Globus pallidus (tissue), 1 donor: Measurements from ENCODE around the gene SHISA3.

ENCODE experiments used
- DNase-seq: peaks from one replicate; pipeline ENCODE4 v3.0.0-alpha.2; 2015; ENCODE audit warnings: low spot score

SHISA3 gene

GRCh38 chr4:42391981-42392380 lies 5.3 kb upstream of the SHISA3 start:
- no peak for DNase-seq

GRCh38 chr4:42392436-42392835 lies 4.9 kb upstream of the SHISA3 start:
- no peak for DNase-seq

GRCh38 chr4:42395595-42395994 lies 1.7 kb upstream of the SHISA3 start:
- DNase-seq: no peak

- DNase-seq: no peak
Observed at GRCh38 chr4:42396361-42396751, 932 bp upstream of the SHISA3 start.

DNA sequence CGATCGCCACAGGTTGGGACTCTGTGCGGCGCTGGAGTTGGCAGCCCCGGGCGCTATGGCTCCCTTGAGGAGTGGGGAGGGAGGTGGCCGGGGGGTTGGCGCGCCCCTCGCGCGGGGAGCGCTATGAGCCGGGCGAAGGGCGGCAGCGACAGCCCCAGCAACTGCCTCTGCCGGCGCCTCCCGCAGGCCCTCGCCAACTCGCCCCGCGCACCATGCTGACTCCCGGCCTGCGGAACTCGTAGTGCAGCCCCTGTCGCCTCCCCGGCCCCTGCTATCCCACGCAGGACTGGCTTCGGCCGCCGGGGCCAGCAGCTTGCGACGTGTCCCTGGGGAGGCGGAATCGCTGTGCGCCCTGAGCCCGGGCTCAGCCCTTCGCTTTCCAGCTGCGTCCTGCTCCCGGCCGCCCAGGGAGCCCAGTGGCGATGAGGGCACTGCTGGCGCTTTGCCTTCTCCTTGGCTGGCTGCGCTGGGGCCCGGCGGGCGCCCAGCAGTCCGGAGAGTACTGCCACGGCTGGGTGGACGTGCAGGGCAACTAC lies 415 bp downstream of the SHISA3 start:
- peak; percentile 5 for DNase-seq

DNA sequence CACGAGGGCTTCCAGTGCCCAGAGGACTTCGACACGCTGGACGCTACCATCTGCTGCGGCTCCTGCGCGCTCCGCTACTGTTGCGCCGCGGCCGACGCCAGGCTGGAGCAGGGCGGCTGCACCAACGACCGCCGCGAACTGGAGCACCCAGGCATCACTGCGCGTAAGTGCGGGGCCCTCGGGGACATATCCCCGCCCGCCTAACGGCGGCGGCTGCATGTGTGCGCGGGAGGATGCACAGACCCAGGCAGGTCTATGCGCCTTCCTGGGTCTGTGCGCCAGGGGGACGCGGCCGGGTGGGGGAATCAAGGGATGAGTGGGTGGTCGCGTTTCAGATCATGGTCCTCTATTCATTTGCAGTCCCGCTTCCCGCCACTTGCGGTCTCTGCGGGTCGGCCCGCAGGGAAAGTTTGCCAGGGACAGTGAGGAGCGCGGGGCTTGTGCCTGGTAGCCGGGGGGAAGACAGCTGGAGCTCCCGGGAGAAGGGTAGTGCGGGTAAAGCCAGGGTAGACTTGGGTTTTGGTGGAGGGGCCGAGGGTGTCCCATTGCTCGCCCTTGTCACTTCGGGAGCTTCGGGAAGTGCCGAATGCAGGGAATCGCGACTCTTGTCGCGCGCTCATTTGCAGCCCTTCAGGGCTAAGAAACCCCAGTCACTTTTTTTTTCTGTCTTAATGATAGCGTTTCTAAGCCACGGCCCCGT lies 1.0 kb downstream of the SHISA3 start:
- no peak for DNase-seq

DNA sequence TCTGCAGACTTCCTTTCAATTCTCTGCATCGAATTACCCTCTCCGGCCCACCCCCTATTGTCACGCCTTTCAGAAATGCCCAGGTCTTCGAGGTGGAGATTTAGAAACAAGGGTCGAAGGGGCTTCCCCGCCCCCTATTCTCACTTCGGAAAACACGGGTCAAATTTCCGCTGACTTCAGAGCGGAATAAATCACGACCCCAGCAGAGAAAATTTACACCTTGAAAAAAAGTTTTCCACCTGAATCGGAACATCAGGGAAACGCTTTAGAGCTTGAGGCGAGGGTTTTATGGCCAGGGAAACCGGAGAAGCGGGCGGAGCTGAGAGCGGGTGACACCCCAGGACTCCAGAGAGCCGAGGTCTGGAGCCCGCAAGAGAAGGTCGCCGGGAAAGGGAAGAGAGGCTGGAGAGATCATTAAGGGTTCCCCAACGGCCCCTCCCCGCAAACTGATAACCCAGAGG lies 1.6 kb downstream of the SHISA3 start:
- no peak for DNase-seq

DNA sequence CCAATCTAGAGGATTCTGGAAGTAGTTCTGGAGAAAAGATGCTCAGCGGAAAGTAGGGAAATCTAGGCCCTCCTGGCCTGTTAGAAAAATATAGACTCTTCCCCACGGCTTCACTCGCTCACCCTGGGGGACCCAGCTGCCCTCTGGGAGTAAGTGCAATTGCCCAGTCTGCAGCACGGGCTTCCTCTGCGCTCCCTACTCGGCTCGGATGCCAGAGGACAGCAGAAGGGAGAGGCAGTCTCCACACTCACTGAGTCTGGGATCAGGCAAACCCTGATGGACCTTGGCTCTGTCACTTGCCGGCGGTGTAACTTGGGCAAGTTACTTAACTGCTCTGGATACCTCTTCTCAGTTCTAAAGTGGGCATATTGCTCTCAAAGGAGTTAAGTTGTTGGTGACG lies 2.1 kb downstream of the SHISA3 start:
- no peak for DNase-seq

DNA sequence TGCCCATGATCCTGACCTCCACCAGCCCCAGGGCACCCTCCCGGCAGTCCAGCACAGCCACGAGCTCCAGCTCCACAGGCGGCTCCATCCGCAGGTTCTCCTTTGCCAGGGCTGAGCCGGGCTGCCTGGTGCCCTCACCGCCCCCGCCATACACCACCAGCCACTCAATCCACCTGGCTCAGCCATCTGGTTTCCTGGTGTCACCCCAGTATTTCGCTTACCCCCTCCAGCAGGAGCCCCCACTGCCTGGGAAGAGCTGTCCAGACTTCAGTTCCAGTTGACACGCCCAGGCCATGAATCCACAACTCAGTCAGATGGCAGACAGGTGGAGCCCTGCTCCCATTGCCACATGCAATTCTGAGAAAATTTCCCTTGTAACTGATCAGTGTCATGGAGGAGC lies 3.9 kb downstream of the SHISA3 start:
- DNase-seq: no peak

DNA sequence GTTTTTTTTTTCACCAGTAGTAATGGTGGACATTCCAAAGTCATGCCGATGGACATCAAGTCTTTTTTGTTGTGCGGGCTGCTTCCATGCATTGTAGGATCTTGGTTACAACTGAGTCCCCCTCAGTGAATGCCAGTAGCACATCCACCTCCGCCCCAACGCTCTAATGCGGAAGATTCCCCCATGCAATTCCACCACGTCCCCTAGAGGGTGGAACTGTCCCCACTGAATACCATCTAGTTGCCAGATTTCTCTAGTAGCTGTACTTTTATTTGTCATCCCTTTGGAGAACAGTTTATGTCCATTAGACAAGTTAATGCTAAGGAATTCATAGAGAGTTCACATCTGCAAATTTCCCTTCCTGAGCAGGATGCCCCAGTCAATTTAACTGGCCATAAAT lies 6.7 kb downstream of the SHISA3 start:
- DNase-seq: no peak

GRCh38 chr4:42410446-42410845 lies 13.2 kb downstream of the SHISA3 start:
- DNase-seq: no peak

DNA sequence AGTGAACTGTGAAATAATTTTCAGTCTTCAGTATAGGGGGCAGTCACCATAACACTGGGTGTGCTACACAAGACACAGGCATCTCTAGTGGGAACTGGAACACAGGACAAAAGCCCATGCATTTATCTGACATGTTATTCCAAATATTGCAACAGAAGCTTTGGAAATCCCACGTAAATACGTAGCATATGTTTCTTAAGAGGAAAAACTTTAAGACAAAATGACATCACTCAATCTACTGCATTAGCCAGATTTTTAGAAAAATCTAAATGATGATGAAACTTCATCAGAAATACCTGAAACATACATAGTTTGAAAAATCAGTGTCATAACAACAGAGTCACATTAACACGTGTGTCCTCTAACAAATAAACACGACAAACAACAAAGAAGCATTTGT lies 14.5 kb downstream of the SHISA3 start:
- DNase-seq: no peak

DNA sequence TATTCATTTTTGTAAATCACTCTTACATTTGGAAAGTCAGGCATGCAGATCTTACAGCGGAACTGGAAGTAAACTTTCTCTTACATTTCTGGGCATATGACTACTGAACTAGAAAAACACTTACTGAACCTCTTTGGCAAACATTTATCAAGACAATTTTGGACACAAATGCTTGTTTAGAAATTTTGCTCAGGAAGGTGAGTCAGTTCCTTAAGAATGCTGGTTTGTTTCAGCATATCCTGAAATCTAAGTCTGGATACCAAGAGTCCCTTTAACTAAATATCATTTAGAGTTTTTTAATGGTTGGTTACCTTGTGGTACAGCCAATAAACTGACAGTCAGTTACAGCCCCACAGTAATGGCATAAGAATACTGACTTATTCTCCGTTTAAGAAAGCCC lies 15.0 kb downstream of the SHISA3 start:
- DNase-seq: no peak

DNA sequence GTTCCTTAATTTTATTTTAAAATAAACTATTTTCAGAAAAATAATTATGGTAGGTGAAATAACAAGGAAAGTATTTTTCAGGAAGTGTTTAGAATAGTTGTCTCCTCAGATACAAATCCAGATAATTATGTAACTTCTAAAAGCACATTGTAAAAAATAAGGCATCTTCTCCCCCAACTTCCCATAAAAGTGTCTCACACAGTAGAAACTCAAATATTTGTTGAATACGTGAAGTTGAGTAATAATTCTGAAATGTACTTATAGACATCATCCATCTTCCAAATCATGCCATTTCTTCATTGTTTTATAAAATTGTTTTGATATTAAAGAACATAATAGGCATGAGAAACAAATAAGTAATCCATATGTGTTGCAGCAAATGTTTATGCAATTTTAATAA lies 18.0 kb downstream of the SHISA3 start:
- DNase-seq: no peak

DNA sequence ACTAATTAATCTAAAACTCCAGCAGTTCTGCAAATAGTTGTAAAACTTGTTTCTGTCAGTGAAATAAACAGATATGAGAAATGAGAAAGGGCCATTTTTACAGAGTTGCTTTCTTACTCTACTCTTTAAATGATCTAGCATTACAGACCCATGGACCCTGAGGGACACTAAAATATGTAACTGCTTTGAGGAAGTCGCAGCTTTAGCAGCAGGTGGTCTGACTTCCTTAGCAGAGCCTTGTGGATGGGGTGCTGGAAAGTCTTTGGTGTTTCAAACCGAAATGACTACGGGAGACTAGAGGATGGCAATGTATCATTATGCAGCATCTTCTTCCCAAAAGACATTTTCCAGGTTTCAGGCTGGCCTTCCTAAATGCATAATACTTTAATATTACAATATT lies 18.7 kb downstream of the SHISA3 start:
- DNase-seq: no peak

GRCh38 chr4:42417550-42417949 lies 20.3 kb downstream of the SHISA3 start:
- DNase-seq: no peak

DNA sequence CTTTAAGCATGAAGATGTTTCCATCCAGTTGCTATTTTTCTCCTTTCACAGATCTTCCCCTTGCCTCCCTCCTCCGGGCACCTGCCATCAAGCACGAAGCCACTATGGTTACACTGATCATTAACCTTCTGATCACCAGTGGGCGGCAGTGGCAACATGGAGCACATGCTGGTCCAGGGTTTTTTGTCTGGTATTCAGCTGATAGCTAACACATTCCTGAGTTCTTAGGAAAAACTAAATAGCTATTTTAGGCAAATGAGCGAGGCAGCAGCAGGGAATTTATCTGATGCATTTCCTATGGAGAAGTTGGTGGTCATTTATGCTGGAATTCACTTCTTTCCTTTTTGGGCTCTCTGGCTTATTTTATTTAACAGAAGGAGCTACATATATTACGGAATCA lies 22.9 kb downstream of the SHISA3 start:
- no peak for DNase-seq

- DNase-seq: no peak
Observed at GRCh38 chr4:42425146-42426065, 28.1 kb downstream of the SHISA3 start.

- DNase-seq: no peak
Observed at GRCh38 chr4:42428036-42428435, 30.7 kb downstream of the SHISA3 start.

- DNase-seq: no peak
Observed at GRCh38 chr4:42436928-42437565, 39.8 kb downstream of the SHISA3 start.

GRCh38 chr4:42440083-42440482 lies 42.8 kb downstream of the SHISA3 start:
- DNase-seq: no peak

DNA sequence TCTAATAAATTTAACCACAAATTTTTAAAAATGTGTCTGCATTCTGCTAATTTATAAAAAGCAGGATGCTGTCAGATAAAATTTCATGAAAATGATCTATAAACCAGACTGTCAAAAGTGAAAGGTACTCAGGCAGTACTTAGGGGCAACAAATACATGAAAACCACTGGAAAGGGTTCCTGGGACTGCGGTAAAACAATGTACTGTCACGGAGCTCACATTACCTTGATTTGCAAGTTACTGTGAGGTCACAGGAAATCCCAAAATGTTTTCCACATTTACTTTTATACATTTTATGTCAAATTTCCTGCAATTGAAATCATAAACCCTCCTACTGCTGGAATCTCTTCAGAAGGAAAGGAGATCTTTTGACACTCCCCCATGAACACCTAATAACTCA lies 45.3 kb downstream of the SHISA3 start:
- no peak for DNase-seq

DNA sequence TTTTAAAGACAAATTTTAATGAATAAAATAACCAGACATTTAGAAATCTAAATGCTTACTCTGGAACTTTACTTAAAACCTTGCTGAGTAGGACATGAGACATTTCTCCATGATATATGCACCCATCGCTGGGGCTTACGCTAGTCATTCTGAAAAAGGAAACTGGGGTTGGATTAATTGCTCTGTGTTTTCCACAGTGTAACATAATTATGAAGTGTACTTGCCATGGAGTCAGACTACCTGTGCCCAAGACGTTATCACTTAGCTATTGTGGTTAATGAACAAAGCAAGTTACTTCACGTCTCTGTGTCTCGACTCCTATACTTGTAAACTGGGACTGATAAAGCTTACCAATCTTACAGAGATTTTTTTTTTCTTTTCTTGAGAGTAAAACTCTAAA lies 47.8 kb downstream of the SHISA3 start:
- DNase-seq: no peak
